GM10266 (cell line): Measurements from ENCODE around the gene CDK14.

Experiments used
- DNase-seq: peaks from one replicate; pipeline ENCODE4 v3.0.0; 2012; ENCODE audit errors: extremely low spot score
- TF ChIP-seq, protein P1 (sequence below): IDR thresholded peaks from 2 replicates; pipeline ENCODE4 v1.5.1; 2012; ENCODE audit warnings: mild to moderate bottlenecking, low read depth; ENCODE audit not compliant: control insufficient read depth, insufficient read depth; ENCODE audit errors: missing control alignments

The CDK14 gene

DNA sequence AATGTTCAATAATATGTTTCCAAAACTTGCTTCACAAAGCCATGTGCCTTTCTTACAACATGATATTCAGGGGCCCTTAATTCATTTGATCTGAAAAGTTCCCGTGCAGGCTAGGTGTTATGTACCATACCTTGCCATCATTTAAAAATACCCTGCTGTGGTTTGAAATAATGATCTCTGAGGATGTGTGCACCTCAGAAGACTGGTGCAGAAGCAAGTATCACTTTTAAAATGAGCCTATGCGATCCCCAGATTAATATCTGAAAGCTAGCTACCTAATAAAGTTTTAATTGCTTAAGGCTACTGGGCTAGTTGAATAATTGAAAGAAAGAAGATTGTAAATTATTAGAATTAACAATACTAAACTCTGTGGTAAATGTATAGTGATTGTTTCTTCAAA is 262.4 kb downstream of the CDK14 start:
- TF ChIP-seq, protein P1, sequence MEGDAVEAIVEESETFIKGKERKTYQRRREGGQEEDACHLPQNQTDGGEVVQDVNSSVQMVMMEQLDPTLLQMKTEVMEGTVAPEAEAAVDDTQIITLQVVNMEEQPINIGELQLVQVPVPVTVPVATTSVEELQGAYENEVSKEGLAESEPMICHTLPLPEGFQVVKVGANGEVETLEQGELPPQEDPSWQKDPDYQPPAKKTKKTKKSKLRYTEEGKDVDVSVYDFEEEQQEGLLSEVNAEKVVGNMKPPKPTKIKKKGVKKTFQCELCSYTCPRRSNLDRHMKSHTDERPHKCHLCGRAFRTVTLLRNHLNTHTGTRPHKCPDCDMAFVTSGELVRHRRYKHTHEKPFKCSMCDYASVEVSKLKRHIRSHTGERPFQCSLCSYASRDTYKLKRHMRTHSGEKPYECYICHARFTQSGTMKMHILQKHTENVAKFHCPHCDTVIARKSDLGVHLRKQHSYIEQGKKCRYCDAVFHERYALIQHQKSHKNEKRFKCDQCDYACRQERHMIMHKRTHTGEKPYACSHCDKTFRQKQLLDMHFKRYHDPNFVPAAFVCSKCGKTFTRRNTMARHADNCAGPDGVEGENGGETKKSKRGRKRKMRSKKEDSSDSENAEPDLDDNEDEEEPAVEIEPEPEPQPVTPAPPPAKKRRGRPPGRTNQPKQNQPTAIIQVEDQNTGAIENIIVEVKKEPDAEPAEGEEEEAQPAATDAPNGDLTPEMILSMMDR, result no peak
- DNase-seq, result no peak

DNA sequence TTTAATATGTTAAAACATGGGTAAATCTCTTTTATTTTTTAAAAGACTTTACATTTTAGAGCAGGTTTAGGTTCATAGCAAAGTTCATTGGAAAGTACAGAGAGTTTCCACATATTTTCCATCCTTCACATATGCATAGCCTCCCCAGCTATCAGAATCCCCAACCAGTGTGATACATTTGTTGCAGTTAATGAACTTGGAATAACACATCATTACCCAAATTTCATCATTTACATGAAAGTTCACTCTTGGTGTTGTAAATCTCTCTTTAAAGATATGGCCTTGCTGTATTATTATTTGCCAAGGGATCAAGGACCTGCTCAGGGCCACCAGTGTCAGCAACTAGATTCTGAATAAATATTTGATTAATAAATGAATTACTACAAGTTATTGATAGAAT is 263.4 kb downstream of the CDK14 start:
- TF ChIP-seq, protein P1, result no peak

DNA sequence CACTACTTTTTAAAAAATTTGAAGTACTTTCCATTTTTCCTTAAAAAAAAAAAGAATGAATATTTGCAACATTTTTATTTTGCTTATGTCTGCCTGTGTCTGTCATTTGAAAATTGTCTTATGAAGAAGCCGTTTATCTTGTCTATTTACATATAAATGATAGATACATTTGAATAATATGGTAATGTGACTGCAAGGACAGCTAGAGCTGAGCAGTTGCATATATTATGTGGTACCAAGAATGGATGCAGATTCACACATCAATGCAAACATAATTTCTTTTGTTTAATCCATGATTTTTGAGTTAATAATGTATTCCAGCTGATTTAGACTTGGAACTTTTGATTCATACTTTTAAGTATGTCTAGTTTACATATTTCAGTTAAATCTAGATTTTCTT is 268.0 kb downstream of the CDK14 start:
- TF ChIP-seq, protein P1, result no peak
- DNase-seq, result no peak

More for the DNA sequence above, 263.4 kb downstream of the CDK14 start:
- DNase-seq, result no peak

DNA sequence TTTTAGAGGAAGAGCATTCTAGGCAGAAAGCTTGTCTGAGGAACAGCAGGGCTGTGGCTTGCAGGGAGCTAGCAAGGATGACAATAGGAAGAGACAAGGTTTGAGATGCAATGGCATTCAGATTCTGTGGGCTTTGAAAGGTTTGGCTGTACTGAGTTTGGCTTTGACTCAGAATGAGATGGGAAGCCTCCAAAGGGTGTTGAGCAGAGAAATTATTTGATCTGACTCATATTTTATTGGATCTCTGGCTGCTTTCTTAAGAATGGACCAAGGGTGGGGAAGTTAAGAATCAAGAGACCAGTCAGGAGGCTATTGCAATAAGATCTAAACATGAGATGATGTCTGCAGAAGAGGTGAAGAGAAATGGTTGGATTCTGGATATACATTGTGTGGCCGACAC is 273.2 kb downstream of the CDK14 start:
- TF ChIP-seq, protein P1, result no peak
- no peak for DNase-seq

DNA sequence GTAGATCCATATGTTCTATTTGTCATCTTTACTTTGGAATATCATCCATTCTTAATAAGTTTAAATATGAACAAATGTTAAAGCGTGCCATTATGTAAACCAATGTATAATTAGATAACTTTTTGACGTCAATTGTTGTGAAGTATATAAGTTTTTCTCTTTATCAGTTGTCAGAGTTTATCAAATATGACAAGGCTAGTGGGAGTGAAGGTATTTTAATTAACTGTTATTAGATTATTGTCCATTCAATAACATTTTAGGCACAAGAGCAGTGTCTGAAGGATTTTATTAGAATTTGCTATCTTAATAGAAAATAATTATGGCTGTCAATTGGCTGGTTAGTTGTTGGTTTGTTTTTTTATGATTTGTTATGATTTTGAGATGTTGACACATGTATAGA is 280.6 kb downstream of the CDK14 start:
- TF ChIP-seq, protein P1, result no peak
- DNase-seq, result no peak

DNA sequence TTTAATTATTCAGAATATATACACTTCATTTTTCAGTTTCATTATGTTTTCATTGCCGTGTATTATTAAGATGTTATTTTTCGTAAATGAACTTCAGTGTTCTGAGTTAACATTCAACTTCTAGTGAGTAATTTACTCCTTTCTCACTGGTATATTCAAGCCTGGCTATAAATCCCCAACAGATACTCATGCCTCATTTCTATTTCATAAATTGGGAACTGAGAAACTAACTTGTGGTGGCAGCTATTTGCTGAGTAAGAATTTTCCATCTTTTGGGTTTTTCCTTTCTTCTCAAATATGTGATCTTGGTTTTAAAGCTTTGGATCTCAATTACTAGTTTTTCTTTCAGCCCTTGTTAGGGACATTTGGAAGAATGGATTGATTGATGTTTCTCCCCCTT is 281.1 kb downstream of the CDK14 start:
- TF ChIP-seq, protein P1, result no peak
- no peak for DNase-seq

DNA sequence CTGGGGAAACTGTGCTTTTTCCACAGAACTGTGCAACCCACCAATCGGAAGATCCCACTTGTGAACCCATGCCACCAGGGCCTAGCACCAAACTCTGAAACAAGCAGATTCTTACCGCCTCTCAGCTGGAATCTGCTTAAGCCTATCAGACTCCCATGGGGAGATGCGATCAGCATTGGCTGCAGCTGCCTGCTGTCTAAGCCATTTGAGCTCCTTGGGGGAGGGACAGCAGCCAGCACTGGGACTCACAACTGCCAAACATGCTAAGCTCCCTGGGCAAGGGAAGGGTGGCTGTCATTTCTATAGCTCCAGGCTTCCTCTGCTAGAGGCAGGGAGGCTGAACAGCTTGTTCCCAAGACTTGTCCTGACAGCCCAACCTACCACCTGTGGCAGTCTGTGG is 283.8 kb downstream of the CDK14 start:
- TF ChIP-seq, protein P1, result no peak
- DNase-seq, result no peak
